Gastroesophageal sphincter (tissue), 4 donors: ENCODE results near the gene SMIM35. TPM values are rescaled to one million over a fixed set of nuclear protein-coding genes. Genes with fewer than 3 reads are reported as not detected.

Experiments
- ATAC-seq: fragments of 150-250 bp; one replicate; pipeline ENCODE4 v1.9.1; 2016; ENCODE audit warnings: mild to moderate bottlenecking, moderate library complexity
- H3K27ac ChIP-seq, 4 donors: fragments of 200-600 bp; sonication (generic) in 3 of 4; 1 replicate in 3 of 4; 2 replicates in 1 of 4; pipeline ENCODE4 v1.5.1; 2016 to 2019
- H3K27me3 ChIP-seq: fragments of 200-600 bp; sonication (generic); one replicate; pipeline ENCODE4 v1.5.1; 2019
- H3K36me3 ChIP-seq, 2 donors: fragments of 200-600 bp; sonication (generic); one replicate each; pipeline ENCODE4 v1.5.1; 2019; ENCODE audit warnings: control low read depth in 1 of 2
- H3K4me1 ChIP-seq, 3 donors: fragments of 200-600 bp; sonication (generic); 1 replicate in 2 of 3; 2 replicates in 1 of 3; pipeline ENCODE4 v1.5.1; 2016 to 2019; ENCODE audit warnings: control low read depth in 2 of 3
- H3K4me3 ChIP-seq, 2 donors: fragments of 200-600 bp; sonication (generic); one replicate each; pipeline ENCODE4 v1.5.1; 2019; ENCODE audit warnings: mild to moderate bottlenecking in 1 of 2, moderate library complexity in 1 of 2
- H3K9me3 ChIP-seq, 3 donors: fragments of 200-600 bp; sonication (generic); one replicate each; pipeline ENCODE4 v1.5.1; 2017 to 2019; ENCODE audit warnings: control low read depth in 2 of 3
- CTCF ChIP-seq, 4 experiments: fragments of 200-600 bp in 2 of 4; fragments of 450-650 bp in 2 of 4; sonication (generic) in 1 of 4; IDR thresholded peaks; one replicate each; pipeline ENCODE4 v1.5.1; 2017 to 2019; ENCODE audit warnings: antibody characterized with exemption in 4 of 4, mild to moderate bottlenecking in 2 of 4, moderate library complexity in 2 of 4
- EP300 ChIP-seq: sonication (generic); formaldehyde crosslinking; IDR thresholded peaks from one replicate; pipeline ENCODE4 v1.6.1; 2017; ENCODE audit warnings: antibody characterized with exemption, mild to moderate bottlenecking
- POLR2A ChIP-seq, 2 donors: fragments of 450-650 bp; IDR thresholded peaks; one replicate each; pipeline ENCODE4 v1.6.1; 2017; ENCODE audit warnings: antibody characterized with exemption in 2 of 2, mild to moderate bottlenecking in 2 of 2, moderate library complexity in 1 of 2
- POLR2AphosphoS5 ChIP-seq: sonication (generic); formaldehyde crosslinking; IDR thresholded peaks from one replicate; pipeline ENCODE4 v1.6.1; 2017; ENCODE audit warnings: antibody characterized with exemption
- WGBS, 2 donors: methylation state at CpG; one replicate each; pipeline ENCODE4 v1.1.5; 2018; ENCODE audit warnings: low coverage in 1 of 2; 5-methylcytosine and 5-hydroxymethylcytosine counted together
- total RNA-seq, 4 donors: library from RNA; depleted of rRNA; stranded (reverse); fragments of >200 nt; gene quantifications; one replicate each; pipeline ENCODE4 v1.1.0, GENCODE V29; 2016

Gene SMIM35
- total RNA-seq, 4 donors from 2014 or later: 0.13 TPM; not detected in 3

- Histone ChIP-seq H3K36me3 (no peaks in the 10 kb centered on the region), H3K27me3 (peaks cover 45% of the 10 kb centered on the region), H3K27ac (no peak overlapping the region), H3K9me3 (peaks cover 0 to 6% (median 0%) of the 10 kb centered on the region in 3 donors), H3K4me3 (no peak overlapping the region), H3K4me1 (no peaks in the 10 kb centered on the region)
- ATAC-seq: no peak
- TF ChIP-seq EP300 (no peak), POLR2A (IDR thresholded peaks at IDR 0.05) (no peak), POLR2AphosphoS5 (no peak), CTCF (IDR thresholded peaks at IDR 0.05) (no peak)
- 100% methylated on average over 1 of the region's 8 CpGs; no CpG with 5 or more reads in 1 of the 2 donors for WGBS, 2 donors
These were observed 6.3 kb upstream of the SMIM35 start for GRCh38 chr11:118092907-118093571.

- WGBS, 2 donors: 69 to 100% methylated on average over 1 to 4 of the region's 6 CpGs
- TF ChIP-seq POLR2AphosphoS5: no peak
- no peak for TF ChIP-seq CTCF (IDR thresholded peaks at IDR 0.05)
- no peak for TF ChIP-seq EP300
- TF ChIP-seq POLR2A (IDR thresholded peaks at IDR 0.05): no peak
- Histone ChIP-seq H3K4me3 (no peak overlapping the region), H3K9me3 (peaks cover 0 to 18% (median 0%) of the 10 kb centered on the region in 3 donors), H3K36me3 (no peaks in the 10 kb centered on the region), H3K27ac (no peak overlapping the region), H3K27me3 (peaks cover 33% of the 10 kb centered on the region), H3K4me1 (peaks cover 0 to 7% (median 0%) of the 10 kb centered on the region in 3 donors)
- ATAC-seq: no peak
These were observed 4.9 kb upstream of the SMIM35 start for GRCh38 chr11:118091690-118092089.

GRCh38 chr11:118090545-118091162 lies 3.9 kb upstream of the SMIM35 start:
- Histone ChIP-seq H3K4me3 (no peak overlapping the region), H3K4me1 (peaks cover 0 to 7% (median 0%) of the 10 kb centered on the region in 3 donors), H3K27me3 (peaks cover 26% of the 10 kb centered on the region), H3K36me3 (no peaks in the 10 kb centered on the region), H3K27ac (no peak overlapping the region), H3K9me3 (peaks cover 0 to 18% (median 0%) of the 10 kb centered on the region in 3 donors)
- WGBS, 2 donors: 58 to 77% methylated on average over 4 to 7 of the region's 7 CpGs
- TF ChIP-seq POLR2AphosphoS5 (no peak), CTCF (IDR thresholded peaks at IDR 0.05) (no peak), EP300 (no peak), POLR2A (IDR thresholded peaks at IDR 0.05) (no peak)
- ATAC-seq: no peak

GRCh38 chr11:118088531-118088930 lies 1.8 kb upstream of the SMIM35 start:
- H3K27ac ChIP-seq: no peak overlapping the region
- H3K4me3 ChIP-seq: no peak overlapping the region
- H3K9me3 ChIP-seq: peaks cover 0 to 18% (median 0%) of the 10 kb centered on the region in 3 donors
- peaks cover 0 to 15% (median 5%) of the 10 kb centered on the region in 3 donors for H3K4me1 ChIP-seq
- no peak for TF ChIP-seq EP300
- no peak for TF ChIP-seq POLR2AphosphoS5
- TF ChIP-seq CTCF (IDR thresholded peaks at IDR 0.05): no peak
- TF ChIP-seq POLR2A (IDR thresholded peaks at IDR 0.05): no peak
- peaks cover 19% of the 10 kb centered on the region for H3K27me3 ChIP-seq
- 46 to 60% methylated on average over 1 to 2 of the region's 4 CpGs for WGBS, 2 donors
- no peaks in the 10 kb centered on the region for H3K36me3 ChIP-seq
- peak; percentile 48 for ATAC-seq
